Astrocyte of the cerebellum (primary cell): ENCODE results near the gene KLHL5.

ENCODE experiments used
- DNase-seq: peaks from one replicate; pipeline ENCODE4 v3.0.0-alpha.2; 2011; ENCODE audit warnings: low read depth
- H3K4me3 ChIP-seq: 2 replicates; pipeline ENCODE4 v1.5.1; 2011; ENCODE audit warnings: mild to moderate bottlenecking, low read depth, low read length, moderate library complexity
- CTCF ChIP-seq: IDR thresholded peaks from 2 replicates; pipeline ENCODE4 v1.5.1; 2012; ENCODE audit warnings: low read length, low read depth, moderate library complexity, mild to moderate bottlenecking; ENCODE audit errors: missing control alignments
- in situ Hi-C: cut with HindIII; loops from 2 replicates; pipeline ENCODE4 v1.10.0; 2017; ENCODE audit warnings: low sequenced_read_pairs

KLHL5 gene

DNA sequence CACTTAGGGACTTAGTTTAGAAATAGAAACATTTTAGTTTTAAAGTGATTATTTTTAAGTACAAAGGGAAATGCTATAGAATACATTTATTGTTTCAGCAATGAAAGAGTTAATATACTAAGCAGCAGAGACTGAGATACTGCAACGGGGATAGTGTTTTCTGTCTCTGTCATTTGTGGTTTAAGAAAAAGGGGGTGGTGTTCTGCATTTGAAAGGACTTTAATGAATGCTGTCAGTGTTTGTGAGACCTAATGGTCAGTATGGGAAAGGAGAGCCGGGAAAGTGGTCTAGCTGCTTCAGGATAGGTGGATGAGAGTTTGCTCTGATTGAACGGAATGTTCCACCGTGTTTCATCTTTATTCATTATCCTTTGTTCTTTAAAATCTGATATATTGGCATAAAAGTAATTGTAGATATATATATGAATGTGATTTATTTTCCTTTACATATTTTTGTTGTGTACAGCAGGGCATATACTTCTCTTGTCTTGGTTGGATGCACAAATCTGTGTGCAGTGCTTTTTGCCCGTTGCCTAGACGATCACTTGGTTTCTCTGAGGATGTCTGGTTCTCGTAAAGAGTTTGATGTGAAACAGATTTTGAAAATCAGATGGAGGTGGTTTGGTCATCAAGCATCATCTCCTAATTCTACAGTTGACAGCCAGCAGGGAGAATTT is at the start of gene KLHL5:
TSS of gene KLHL5 (plus strand) at position 139 of the 676 bp plus-strand sequence. CDS start at position 560, 421 bp downstream.
- in situ Hi-C loops = no loop called here
- DNase-seq = no peak
- H3K4me3 ChIP-seq = no peak within 1 kb of the TSS
- TF ChIP-seq CTCF = no peak

DNA sequence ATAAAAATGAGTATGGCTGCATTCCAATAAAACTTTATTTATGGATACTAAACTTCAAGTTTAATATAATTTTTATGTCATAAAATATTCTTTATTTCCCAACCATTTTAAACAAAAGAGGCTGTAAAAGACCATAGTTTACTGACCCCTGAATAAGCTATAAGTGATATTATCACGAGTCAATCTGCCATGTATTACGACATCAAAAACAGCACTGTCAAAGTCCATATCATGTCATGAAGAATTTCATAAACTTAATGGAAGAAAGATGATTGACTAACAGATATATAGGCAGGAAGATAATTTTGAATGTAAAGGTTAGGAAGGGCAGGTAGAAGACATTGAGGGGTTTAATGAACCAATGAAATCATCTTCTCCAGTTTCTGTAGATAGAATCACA is 48.0 kb upstream of the KLHL5 start:
- DNase-seq = no peak
- in situ Hi-C loops = no loop called here
- H3K4me3 ChIP-seq = no peak overlapping the region
- TF ChIP-seq CTCF = no peak

GRCh38 chr4:39020130-39020529 is 41.9 kb upstream of the KLHL5 start:
- in situ Hi-C loops = no loop called here
- TF ChIP-seq CTCF = no peak
- DNase-seq = no peak
- no peak overlapping the region for H3K4me3 ChIP-seq

- no peak for DNase-seq
- no peak overlapping the region for H3K4me3 ChIP-seq
- TF ChIP-seq CTCF = no peak
- in situ Hi-C loops = no loop called here
Observed at GRCh38 chr4:39021631-39022030, 40.4 kb upstream of the KLHL5 start.

DNA sequence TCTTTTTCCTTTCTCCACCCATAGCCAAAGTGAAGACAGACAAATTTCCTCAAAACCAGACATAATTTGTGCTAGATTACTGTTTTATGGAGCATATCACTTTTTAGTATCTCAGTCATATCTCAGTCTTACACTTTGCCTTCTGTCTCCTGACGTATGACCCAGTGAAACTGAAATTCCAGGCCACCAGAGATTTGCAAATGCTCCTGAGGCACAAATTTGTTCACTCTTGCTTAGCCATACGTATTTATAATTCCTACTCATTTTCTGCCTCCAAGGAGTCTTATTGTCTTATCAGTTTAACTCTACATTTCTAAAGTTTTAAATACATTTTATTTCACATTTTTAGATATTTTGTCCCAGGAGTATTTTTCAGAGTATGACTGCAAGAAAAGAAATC is 39.8 kb upstream of the KLHL5 start:
- DNase-seq = no peak
- no peak overlapping the region for H3K4me3 ChIP-seq
- in situ Hi-C loops = no loop called here
- no peak for TF ChIP-seq CTCF

DNA sequence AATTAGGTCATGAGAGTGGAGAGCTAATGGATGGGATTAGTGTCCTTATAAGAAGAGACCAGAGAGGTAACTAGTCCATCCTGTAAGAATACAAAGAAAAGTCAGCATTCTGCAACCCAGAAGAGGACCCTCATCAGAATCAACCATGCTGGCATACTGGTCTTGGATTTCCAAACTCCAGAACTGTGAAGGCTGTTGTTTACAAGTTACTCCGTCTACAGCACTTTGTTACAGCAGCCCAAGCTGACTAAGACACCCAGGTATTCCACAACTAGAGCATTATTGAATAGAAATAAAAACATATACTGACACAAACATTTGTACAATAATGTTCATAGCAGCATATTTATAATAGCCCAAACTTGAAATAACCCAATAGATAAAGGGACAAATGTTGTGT is 39.0 kb upstream of the KLHL5 start:
- TF ChIP-seq CTCF = no peak
- DNase-seq = no peak
- in situ Hi-C loops = no loop called here
- no peak overlapping the region for H3K4me3 ChIP-seq
